ES-I3 (cell line): ENCODE data around the gene PLEKHM2.

Experiments
- H3K36me3 ChIP-seq: 2 replicates; pipeline ENCODE4 v1.6.1; 2013; ENCODE audit warnings: mild to moderate bottlenecking, low read length, control low read depth, moderate library complexity; ENCODE audit not compliant: insufficient read depth
- H3K4me1 ChIP-seq: 2 replicates; pipeline ENCODE4 v1.6.1; 2013; ENCODE audit warnings: mild to moderate bottlenecking, control low read depth, low read length; ENCODE audit not compliant: insufficient read depth
- H3K9ac ChIP-seq: 2 replicates; pipeline ENCODE4 v1.6.1; 2013; ENCODE audit warnings: low read depth, mild to moderate bottlenecking, low read length, moderate library complexity
- H3K9me3 ChIP-seq: 2 replicates; pipeline ENCODE4 v1.6.1; 2013; ENCODE audit warnings: mild to moderate bottlenecking, low read length, moderate library complexity; ENCODE audit not compliant: control insufficient read depth, insufficient read depth

The PLEKHM2 gene

DNA sequence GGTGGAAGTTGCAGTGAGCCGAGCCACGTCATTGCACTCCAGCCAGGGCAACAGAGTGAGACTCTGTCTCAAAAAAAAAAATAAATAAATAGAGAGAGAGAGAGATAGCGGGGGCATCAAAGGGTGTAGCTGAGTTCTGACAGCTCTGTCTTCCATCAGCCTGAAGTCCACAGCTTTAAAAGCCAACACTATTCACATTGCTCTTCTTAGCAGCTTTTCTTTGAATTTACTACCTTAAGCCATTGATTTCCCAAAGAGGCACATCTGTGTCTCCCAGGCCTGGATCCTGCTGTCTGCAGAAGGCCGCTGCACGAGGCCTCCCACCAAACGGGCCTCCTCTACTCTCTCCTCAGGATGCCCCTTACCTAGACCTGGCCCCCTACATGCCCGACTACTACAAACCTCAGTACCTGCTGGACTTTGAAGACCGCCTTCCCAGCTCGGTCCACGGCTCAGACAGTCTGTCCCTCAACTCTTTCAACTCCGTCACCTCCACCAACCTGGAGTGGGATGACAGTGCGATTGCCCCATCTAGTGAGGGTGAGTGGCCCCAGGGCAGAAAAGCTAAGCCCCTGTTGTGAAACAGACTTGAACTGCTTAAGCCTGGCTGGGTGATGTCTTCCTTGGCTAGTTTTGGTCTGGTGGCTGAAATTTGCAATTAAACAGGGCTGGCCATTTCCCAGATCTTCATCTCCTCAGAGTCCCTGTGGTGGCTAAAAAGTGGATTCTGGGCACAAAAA is 35.4 kb downstream of the PLEKHM2 start:
- H3K9ac ChIP-seq: no peak overlapping the region
- no peaks in the 10 kb centered on the region; the same call in 1 of the 2 replicates for H3K36me3 ChIP-seq
- no peaks in the 10 kb centered on the region for H3K9me3 ChIP-seq
- H3K4me1 ChIP-seq: no peaks in the 10 kb centered on the region

DNA sequence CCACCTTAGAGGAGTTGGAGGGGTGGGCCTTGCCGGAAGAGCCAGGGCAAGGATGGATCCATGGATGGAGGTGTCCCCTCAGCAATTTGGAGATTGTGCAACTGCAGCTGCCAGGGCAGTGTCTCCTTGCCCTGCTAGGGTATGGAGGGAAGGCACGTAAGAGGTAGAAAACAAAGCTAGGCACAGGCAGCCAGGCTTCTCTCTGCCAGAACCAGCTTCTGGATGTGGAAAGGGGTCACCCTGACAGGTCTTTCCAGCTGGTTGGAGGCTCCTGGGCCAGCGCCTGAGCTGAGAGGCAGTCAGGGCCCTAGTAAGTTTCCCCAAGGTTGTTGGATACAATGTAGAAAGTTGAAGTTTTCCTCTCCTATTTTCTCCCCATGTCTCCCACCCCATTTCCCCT is 36.7 kb downstream of the PLEKHM2 start:
- H3K9ac ChIP-seq: no peak overlapping the region
- H3K9me3 ChIP-seq: no peaks in the 10 kb centered on the region
- no peaks in the 10 kb centered on the region; the same call in 1 of the 2 replicates for H3K36me3 ChIP-seq
- H3K4me1 ChIP-seq: no peaks in the 10 kb centered on the region

DNA sequence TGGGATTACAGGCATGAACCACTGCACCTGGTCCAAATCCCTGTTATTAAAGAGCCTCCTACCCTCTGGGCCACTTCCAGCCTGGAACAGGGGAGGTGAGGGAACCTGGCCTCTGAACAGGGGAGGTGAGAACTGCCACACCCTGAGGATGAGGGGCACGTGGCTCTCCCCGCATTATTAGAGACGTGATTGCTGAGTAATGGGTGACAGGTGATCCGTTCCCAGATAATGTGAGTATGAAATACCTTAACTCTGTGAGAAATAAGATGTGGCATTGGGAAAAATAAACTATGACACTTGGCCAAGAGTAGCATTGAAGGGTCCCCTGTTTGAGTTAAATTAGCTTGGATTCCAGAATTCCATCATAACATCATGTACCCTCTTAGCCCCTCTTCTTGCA is 38.3 kb downstream of the PLEKHM2 start:
- H3K9me3 ChIP-seq: no peaks in the 10 kb centered on the region
- no peaks in the 10 kb centered on the region for H3K4me1 ChIP-seq
- H3K9ac ChIP-seq: no peak overlapping the region
- H3K36me3 ChIP-seq: no peaks in the 10 kb centered on the region

DNA sequence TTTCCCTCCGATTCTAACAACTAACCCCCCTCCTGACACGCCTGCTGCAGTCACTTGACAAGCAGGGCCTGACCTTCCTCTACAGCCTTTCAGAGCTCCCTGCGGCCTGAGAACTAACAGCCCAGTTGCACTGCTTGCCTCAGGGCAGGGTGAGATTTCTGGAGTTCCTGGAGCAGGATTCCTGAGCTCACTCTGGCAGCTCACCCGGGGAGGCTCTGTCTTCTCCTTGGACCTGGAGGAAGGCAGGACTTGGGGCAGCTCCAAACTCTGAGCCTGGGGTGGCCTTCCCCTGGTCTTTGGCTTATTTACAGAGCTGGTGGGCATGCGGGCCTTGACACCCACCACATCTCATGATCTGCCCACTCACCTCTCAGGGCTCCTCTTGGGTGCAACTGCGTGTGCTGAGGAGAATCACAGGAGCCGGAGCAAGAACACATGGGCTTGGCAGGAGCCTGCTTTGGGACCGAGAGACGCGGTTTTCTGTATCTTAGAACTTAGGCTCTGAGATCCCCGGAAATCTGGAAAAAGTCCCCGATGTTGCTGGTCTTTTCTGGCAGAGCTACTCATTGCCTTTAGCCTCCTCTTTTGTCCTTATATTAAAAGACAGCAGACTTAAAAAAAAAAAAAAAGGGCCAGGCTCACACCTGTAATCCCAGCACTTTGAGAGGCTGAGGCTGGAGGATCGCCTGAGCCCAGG is 38.9 kb downstream of the PLEKHM2 start:
- no peaks in the 10 kb centered on the region for H3K9me3 ChIP-seq
- no peaks in the 10 kb centered on the region for H3K4me1 ChIP-seq
- H3K9ac ChIP-seq: no peak overlapping the region
- H3K36me3 ChIP-seq: no peaks in the 10 kb centered on the region

DNA sequence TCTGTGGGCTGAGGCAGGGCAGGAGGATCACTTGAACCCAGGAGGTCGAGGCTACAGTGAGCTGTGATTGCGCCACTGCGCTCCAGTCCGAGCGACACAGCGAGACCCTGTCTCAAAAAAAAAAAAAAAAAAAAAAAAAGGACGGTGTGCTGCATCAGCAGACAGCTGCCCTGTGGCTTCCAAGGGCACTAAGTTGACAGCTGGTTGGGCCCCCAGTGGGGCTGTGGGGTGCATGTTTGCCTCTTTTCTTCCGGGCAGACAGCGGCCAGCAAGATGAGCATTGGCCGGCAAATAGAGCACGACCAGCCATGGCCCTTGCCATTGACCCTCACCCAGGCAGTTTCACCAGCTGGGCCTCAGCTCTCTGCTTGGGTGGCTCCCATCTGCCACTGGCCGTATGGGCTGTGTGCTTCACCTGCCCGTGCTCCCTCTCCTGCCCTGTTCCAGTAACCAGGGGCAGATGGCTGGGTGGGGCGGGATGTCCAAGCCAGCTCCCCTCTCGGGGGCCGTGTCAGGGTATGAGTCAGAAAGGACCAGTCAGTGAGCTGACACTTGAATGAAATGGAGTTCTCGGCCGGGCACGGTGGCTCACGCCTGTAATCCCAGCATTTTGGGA is 39.6 kb downstream of the PLEKHM2 start:
- Histone ChIP-seq H3K9me3 (no peaks in the 10 kb centered on the region), H3K36me3 (no peaks in the 10 kb centered on the region), H3K9ac (no peak overlapping the region), H3K4me1 (no peaks in the 10 kb centered on the region)

DNA sequence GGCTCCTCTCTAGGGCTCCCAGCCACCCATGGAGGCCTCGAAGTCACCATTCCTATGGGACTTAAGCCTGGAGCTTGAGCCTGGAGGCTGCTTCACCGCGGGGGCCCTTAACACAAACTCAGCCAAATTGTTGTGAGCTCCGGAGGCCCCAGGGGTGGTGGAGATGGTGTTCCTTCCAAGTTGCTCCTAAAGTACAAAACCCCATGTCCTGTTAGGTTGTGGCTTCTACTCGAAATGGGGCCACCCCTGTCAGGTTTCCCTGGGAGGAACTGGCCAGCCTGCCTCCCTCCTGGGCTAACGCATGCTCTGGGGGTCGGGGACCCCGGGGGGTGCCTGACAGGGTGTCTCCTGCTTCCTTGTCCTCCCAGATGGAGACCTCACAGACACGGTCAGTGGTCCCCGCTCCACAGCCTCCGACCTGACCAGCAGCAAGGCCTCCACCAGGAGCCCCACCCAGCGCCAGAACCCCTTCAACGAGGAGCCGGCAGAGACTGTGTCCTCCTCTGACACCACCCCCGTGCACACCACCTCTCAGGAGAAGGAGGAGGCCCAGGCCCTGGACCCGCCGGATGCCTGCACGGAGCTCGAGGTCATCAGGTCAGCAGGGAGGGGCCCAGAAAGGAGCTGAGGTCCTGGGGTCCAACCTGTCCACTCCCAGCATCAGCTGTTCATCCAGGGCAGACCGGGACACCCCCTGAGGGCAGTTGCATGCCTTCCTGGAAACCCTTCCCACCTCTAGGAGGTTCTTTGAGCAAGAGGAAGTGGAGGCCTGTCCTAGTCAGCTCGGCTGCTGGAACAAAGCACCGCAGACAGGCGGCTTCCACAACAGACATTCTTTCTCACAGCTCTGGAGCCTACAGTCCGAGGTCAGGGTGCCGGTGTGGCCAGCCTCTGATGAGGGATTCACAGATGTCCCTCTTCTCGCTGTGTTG is 41.1 kb downstream of the PLEKHM2 start:
- Histone ChIP-seq H3K4me1 (no peaks in the 10 kb centered on the region), H3K9ac (no peak overlapping the region), H3K9me3 (no peaks in the 10 kb centered on the region), H3K36me3 (no peaks in the 10 kb centered on the region)

DNA sequence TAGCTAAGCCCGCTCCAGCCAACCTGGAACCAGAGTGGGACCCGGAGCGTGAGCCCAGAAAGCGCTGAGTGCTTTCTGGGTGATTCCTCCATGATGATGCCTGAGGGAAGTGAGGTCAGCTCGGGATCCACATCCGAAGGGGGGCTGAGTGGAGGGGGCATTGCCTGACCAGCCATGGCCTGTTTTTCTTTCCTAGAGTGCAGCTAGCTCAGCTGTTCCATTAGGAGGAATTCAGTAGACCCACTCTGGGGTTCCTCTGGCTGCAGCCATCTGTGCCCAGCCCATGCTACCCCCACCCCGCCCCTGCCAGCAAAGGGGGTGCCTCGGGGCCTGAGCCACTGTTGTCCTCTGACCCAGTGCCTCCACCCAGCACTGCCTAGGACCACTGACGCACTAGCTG is 42.4 kb downstream of the PLEKHM2 start:
- Histone ChIP-seq H3K4me1 (no peaks in the 10 kb centered on the region), H3K9me3 (no peaks in the 10 kb centered on the region), H3K9ac (no peak overlapping the region), H3K36me3 (no peaks in the 10 kb centered on the region)

DNA sequence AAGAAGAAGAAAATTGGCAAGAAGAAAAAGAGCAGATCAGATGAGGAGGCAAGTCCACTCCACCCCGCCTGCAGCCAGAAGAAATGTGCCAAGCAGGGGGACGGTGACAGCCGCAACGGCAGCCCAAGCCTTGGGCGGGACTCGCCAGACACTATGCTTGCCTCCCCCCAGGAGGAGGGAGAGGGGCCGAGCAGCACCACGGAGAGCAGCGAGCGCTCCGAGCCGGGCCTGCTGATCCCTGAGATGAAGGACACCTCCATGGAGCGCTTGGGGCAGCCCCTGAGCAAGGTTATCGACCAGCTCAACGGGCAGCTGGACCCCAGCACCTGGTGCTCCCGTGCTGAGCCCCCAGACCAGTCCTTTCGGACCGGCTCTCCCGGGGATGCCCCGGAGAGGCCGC is 42.9 kb downstream of the PLEKHM2 start:
- Histone ChIP-seq H3K9me3 (no peaks in the 10 kb centered on the region), H3K9ac (no peak overlapping the region), H3K36me3 (no peaks in the 10 kb centered on the region), H3K4me1 (no peaks in the 10 kb centered on the region)

DNA sequence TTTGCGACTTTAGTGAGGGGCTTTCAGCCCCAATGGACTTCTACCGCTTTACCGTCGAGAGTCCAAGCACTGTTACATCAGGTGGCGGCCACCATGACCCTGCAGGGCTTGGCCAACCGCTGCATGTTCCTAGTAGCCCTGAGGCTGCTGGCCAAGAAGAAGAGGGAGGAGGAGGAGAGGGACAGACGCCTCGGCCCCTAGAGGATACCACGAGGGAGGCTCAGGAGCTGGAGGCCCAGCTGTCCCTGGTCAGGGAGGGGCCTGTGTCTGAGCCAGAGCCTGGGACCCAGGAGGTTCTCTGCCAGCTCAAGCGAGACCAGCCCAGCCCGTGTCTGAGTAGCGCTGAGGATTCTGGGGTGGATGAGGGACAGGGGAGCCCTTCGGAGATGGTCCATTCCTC is 43.3 kb downstream of the PLEKHM2 start:
- Histone ChIP-seq H3K36me3 (no peaks in the 10 kb centered on the region), H3K4me1 (no peaks in the 10 kb centered on the region), H3K9me3 (no peaks in the 10 kb centered on the region), H3K9ac (no peak overlapping the region)

DNA sequence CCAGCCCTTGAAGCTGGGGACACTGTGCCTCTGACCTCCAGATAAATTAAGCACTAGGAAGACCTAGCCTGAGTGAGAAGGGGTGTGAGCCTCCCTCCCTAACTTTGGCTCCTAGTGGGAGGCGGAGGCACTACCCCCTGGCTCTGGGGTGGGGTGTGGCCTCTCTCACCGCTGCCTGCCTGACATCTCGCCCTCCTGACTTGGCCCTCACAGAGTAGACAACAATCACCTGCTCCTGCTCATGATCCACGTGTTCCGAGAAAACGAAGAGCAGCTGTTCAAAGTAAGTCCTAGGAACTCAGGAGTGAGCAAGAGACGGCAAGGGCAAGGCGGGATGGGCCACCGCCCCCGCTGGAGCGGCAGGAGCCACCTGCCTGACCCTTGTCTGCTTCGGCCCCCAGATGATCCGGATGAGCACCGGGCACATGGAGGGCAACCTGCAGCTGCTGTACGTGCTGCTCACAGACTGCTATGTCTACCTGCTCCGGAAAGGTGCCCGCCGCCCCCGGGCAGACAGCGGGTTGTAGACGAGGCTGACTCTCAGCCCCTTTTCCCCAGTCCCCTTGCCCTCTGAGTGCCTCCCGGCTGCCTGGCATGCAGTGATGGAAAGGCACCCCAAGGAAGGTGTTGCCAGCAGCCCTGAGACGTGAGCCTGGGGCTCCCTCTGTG is 43.9 kb downstream of the PLEKHM2 start:
- Histone ChIP-seq H3K4me1 (no peaks in the 10 kb centered on the region), H3K9me3 (no peaks in the 10 kb centered on the region), H3K9ac (no peak overlapping the region), H3K36me3 (no peaks in the 10 kb centered on the region)

DNA sequence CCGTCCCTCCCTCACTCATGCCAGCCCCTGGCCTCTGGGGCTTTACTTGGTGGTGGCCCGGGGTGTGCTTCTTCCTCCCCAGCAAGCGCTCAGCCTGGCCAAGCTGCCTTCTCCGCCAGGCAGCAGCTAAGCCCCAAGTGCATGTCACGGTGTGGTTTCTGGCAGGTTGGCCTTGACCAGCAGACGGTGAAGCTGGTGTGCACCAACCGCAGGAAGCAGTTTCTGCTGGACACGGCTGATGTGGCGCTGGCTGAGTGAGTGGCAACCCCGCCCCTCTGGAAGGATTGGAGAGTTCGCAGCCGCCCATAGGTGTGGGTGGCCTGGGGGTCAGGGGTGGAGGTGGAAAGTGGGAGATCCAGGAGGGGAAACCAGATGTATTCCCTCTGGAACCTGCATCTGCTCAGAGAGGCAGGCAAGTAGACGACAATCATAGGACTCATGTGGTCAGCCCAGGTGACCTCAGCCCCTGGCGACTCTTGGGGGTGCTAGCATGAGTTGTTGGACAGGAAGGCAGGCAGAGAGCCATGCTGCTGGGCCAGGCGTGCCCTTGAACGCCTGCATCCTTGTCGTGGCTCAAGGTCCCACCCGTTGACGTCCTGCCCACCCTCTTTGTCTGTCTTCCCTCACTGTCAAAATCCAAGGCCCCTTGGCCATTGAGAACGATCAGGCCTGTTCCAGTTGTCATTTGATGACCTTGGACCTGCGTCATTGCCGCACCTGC is 45.0 kb downstream of the PLEKHM2 start:
- Histone ChIP-seq H3K9ac (no peak overlapping the region), H3K9me3 (no peaks in the 10 kb centered on the region), H3K4me1 (no peaks in the 10 kb centered on the region), H3K36me3 (no peaks in the 10 kb centered on the region)

DNA sequence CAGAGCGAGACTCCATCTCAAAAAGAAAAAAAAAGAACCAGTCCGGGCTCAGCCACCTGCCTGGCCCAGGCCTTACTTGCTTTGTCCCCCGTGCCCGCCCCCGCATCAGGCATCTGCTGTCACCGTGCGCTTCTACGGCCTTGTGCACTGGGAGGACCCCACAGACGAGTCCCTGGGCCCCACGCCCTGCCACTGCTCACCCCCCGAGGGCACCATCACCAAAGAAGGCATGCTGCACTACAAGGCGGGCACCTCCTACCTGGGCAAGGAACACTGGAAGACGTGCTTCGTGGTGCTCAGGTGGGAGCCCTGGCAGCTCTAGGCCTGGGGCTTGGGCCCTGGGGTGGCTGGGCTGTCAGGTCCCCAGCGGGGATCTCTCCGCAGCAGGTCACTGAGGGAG is 46.3 kb downstream of the PLEKHM2 start:
- no peaks in the 10 kb centered on the region for H3K4me1 ChIP-seq
- no peaks in the 10 kb centered on the region for H3K9me3 ChIP-seq
- no peak overlapping the region for H3K9ac ChIP-seq
- H3K36me3 ChIP-seq: no peaks in the 10 kb centered on the region

DNA sequence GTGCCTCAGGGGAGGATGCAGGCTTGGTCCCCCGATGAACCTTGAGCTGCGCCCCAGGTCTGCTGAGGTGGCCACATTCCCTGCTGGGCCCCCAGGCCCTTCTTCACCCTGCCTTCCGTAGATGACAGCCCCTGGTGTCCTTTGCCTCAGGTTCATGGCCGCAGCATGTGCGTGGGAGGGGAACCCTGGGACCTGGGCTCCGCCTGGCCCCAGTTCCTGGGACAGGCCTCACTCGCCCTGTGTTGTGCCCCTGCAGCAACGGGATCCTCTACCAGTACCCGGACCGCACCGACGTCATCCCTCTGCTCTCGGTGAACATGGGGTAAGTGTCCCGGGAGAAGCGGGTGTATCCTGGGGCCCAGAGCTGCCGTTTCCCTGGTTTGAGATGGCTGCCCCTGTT is 46.8 kb downstream of the PLEKHM2 start:
- H3K9ac ChIP-seq: no peak overlapping the region
- H3K36me3 ChIP-seq: no peaks in the 10 kb centered on the region
- no peaks in the 10 kb centered on the region for H3K9me3 ChIP-seq
- H3K4me1 ChIP-seq: no peaks in the 10 kb centered on the region; the same call in 1 of the 2 replicates
